Activated CD8-positive, alpha-beta memory T cell treated with anti-CD3 and anti-CD28 coated beads for 1 hour (primary cell): Measurements from ENCODE around the gene TYW1B.
"Not testable (repeated sequence)": the region's sequence is repeated elsewhere in the genome, so short reads cannot be mapped to it uniquely, and the experiment has no call there.

Experiments used
- DNase-seq, 2 donors: peaks; one replicate each; pipeline ENCODE4 v3.0.0-alpha.2; 2020; ENCODE audit warnings: low read depth in 1 of 2; ENCODE audit errors: extremely low read depth in 1 of 2

Gene TYW1B

GRCh38 chr7:72705693-72706092 is 122.3 kb downstream of the TYW1B start:
- not testable (repeated sequence) for DNase-seq

- DNase-seq, result no peak
These were observed 123.1 kb downstream of the TYW1B start for GRCh38 chr7:72704894-72705293.

GRCh38 chr7:72700548-72700947 is 127.5 kb downstream of the TYW1B start:
- DNase-seq, result not testable (repeated sequence)

GRCh38 chr7:72697066-72697465 is 130.9 kb downstream of the TYW1B start:
- not testable (repeated sequence) for DNase-seq

GRCh38 chr7:72696643-72697042 is 131.4 kb downstream of the TYW1B start:
- DNase-seq, result not testable (repeated sequence)

- not testable (repeated sequence) for DNase-seq
These were observed 132.5 kb downstream of the TYW1B start for GRCh38 chr7:72695482-72695881.

GRCh38 chr7:72691442-72691841 is 136.6 kb downstream of the TYW1B start:
- DNase-seq, result not testable (repeated sequence)

- DNase-seq, result not testable (repeated sequence)
These were observed 137.8 kb downstream of the TYW1B start for GRCh38 chr7:72690177-72690576.

GRCh38 chr7:72689344-72689743 is 138.7 kb downstream of the TYW1B start:
- DNase-seq, result not testable (repeated sequence)

GRCh38 chr7:72681211-72681610 is 146.8 kb downstream of the TYW1B start:
- DNase-seq, result not testable (repeated sequence)

DNA sequence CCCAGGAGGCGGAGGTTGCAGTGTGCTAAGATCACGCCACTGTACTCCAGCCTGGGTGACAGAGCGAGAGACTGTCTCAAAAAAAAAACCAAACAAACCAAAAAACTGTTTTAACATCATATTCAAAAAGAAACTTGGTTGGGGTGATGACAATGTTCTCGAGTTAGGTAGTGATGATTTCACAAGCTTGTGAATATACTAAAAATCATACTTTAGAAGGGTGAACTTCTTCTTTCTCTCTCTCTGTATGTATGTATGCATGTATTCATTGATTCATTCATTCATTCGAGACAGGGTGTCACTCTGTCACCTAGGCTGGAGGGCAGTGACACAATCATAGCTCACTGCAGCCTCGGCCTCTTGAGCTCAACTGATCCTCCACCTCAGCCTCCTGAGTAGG is 151.1 kb downstream of the TYW1B start:
- DNase-seq, result not testable (repeated sequence)

- DNase-seq, result not testable (repeated sequence)
These were observed 151.8 kb downstream of the TYW1B start for GRCh38 chr7:72676086-72676690.

DNA sequence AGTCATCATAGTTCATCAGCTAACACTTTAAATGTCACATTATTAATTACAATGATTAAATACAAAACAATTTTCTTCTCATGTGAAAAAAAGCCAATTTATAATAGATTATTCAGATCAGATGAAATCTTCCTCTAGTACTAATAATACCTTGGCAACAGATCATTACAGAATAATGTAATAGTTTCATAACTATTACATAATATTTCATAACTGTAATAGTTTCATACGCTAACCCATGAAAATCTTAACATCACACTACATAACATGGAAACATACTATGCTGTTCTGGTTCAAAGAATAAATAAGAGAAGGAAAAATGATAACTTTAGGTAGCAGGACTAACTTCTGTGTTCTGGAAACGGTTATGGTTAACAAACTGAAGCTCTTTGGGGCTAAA is 152.3 kb downstream of the TYW1B start:
- not testable (repeated sequence) for DNase-seq

DNA sequence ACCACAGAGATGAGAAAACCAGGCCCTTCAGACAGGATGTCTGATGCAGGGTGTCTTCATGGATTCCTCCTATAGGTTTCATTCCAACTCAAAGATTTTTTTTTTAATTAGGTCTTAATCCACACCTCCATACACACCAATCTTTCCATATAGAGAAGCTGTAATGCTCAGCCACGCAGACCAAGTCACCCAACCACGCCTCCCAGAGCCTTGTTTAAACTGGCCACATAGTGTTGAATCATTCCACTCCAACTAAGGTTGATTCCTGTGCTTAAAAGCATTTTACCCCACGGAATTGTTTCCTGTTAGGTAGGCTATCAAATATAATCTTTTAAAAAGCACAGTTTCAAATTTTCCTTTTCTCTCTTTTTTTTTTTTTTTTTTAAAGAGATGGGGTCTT is 153.6 kb downstream of the TYW1B start:
- DNase-seq, result no peak

DNA sequence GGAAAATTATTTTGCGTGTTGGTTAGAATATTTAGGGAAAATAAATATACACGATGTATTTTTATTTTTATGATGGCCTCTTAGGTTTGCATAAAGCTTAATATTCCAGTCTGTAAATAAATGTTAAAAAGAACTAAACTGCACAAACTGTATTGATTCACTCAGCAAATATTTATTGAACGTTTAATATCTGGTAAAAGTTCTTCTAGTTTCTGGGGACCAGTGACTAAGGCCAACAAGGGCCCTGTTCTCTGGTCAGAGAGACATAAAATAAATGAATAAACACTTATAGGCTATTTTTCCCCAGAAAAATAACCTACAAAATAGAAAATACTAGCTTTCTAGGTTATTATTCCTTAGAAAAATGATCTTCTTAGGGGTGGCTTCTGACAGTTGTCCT is 157.2 kb downstream of the TYW1B start:
- DNase-seq, result not testable (repeated sequence)

DNA sequence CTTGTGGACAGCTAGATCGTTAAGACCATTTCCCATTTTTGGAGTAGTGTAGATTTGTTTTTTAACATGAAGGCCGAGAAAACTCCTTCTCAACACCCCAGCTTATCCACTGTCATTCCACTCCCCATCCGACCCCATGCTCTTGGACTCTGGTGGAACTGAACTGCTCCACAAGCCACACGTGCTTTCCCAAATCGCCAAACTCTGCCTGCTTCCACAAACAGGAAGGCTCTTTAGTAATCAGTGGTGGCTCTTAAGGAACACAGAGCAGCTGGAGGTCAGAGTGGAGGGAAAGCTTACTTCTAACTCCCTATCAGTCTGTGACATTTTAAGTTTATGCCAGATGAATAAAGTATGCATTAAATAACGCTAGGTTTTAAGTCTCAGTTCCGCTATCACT is 159.6 kb downstream of the TYW1B start:
- DNase-seq, result not testable (repeated sequence)

- not testable (repeated sequence) for DNase-seq
These were observed 161.0 kb downstream of the TYW1B start for GRCh38 chr7:72667049-72667448.

- not testable (repeated sequence) for DNase-seq
These were observed 179.4 kb downstream of the TYW1B start for GRCh38 chr7:72648574-72648973.

- DNase-seq, result not testable (repeated sequence)
These were observed 184.3 kb downstream of the TYW1B start for GRCh38 chr7:72643708-72644107.

- not testable (repeated sequence) for DNase-seq
These were observed 186.3 kb downstream of the TYW1B start for GRCh38 chr7:72641485-72642248.

DNA sequence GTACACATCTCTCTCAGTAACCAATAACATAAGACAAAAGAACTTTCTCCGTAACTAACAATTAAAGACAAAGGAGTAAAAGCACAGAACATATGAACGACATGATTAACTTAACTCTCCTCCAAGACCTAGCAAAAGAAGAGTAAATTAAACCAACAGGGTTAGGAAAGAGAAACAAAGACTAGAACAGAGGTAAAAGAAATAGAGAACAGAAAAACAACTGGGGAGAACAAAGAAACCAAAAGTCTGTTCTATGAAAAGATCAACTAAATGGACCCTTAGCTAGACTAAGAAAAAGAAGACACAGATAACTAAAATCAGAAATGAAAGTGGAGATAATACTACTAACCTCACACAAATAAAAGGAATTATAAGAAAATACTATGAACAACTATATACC is 187.3 kb downstream of the TYW1B start:
- DNase-seq, result not testable (repeated sequence)

GRCh38 chr7:72635273-72635908 is 192.6 kb downstream of the TYW1B start:
- not testable (repeated sequence) for DNase-seq
